OCI-LY3 (cell line): ENCODE results near the gene SCARB2.

Experiments used
- H2AFZ ChIP-seq: fragments of 200-600, 300-600 bp; shearing (Covaris generic); 2 replicates; pipeline ENCODE4 v1.6.0; 2014; ENCODE audit warnings: antibody characterized with exemption, low read depth, low read length
- H3K27ac ChIP-seq: fragments of 200-600, 300-600 bp; sonication (generic); 2 replicates; pipeline ENCODE4 v1.5.1; 2014; ENCODE audit warnings: mild to moderate bottlenecking, low read length, moderate library complexity, mixed read lengths
- H3K27me3 ChIP-seq: fragments of 200-600, 300-600 bp; sonication (generic); 2 replicates; pipeline ENCODE4 v1.6.1; 2014; ENCODE audit warnings: low read depth, low read length, mixed read lengths
- H3K36me3 ChIP-seq: fragments of 200-600, 300-600 bp; sonication (generic); replicated peaks from 2 replicates; pipeline ENCODE3; 2014; ENCODE audit warnings: low read depth, low read length, mixed read lengths
- H3K4me1 ChIP-seq: fragments of 300-600, 200-600 bp; sonication (generic); 2 replicates; pipeline ENCODE4 v1.6.1; 2014; ENCODE audit warnings: low read length, mixed read lengths
- H3K4me2 ChIP-seq: fragments of 200-600, 300-600 bp; sonication (generic); 2 replicates; pipeline ENCODE4 v1.6.1; 2014; ENCODE audit warnings: low read length, mixed read lengths
- H3K4me3 ChIP-seq: fragments of 300-600, 200-600 bp; sonication (generic); 2 replicates; pipeline ENCODE4 v1.5.1; 2014; ENCODE audit warnings: antibody characterized with exemption, mild to moderate bottlenecking, low read length, moderate library complexity
- H3K79me2 ChIP-seq: fragments of 300-600, 200-600 bp; shearing (Covaris generic); 2 replicates; pipeline ENCODE4 v1.6.1; 2014; ENCODE audit warnings: mild to moderate bottlenecking, low read length, mixed read lengths
- H3K9ac ChIP-seq: fragments of 300-600, 200-600 bp; shearing (Covaris generic); 2 replicates; pipeline ENCODE4 v1.6.0; 2014; ENCODE audit warnings: mild to moderate bottlenecking, low read length, moderate library complexity
- H3K9me3 ChIP-seq: fragments of 200-600, 300-600 bp; shearing (Covaris generic); 2 replicates; pipeline ENCODE4 v1.6.1; 2014; ENCODE audit warnings: low read length, mixed read lengths; ENCODE audit not compliant: insufficient read depth
- H4K20me1 ChIP-seq: fragments of 200-600, 300-600 bp; sonication (generic); 2 replicates; pipeline ENCODE4 v1.6.1; 2016; ENCODE audit warnings: low read length, mixed read lengths; ENCODE audit not compliant: insufficient read depth
- CTCF ChIP-seq: fragments of 200-600, 300-600 bp; sonication (generic); IDR thresholded peaks from 2 replicates; pipeline ENCODE4 v1.5.1; 2014; ENCODE audit warnings: antibody characterized with exemption, low read length, low read depth
- EZH2phosphoT487 ChIP-seq: fragments of 200-600 bp; shearing (Covaris generic); IDR thresholded peaks from 2 replicates; pipeline ENCODE4 v1.6.1; 2018; ENCODE audit warnings: antibody characterized with exemption, mixed run types, low read depth

SCARB2 gene

GRCh38 chr4:76148142-76148865 is 65.3 kb downstream of the SCARB2 start, which contains the start of gene NUP54:
Gene NUP54 (minus strand): TSS chr4:76148397. CDS start chr4:76148374, 23 bp downstream.
- no peak for TF ChIP-seq EZH2phosphoT487
- Histone ChIP-seq H3K36me3 (peaks cover 7% of the 10 kb centered on the region), H3K4me1 (peaks cover 20% of the 10 kb centered on the region), H3K9me3 (no peaks in the 10 kb centered on the region), H3K79me2 (peaks cover 57% of the 10 kb centered on the region), H3K4me2 (peak within 1 kb of the TSS; percentile 83), H3K4me3 (peak within 1 kb of the TSS; percentile 94), H4K20me1 (peaks cover 21% of the 10 kb centered on the region), H2AFZ (peak within 1 kb of the TSS; percentile 93), H3K27ac (peak within 1 kb of the TSS; percentile 67), H3K9ac (peak within 1 kb of the TSS; percentile 93), H3K27me3 (no peaks in the 10 kb centered on the region)

- Histone ChIP-seq H3K4me3 (peak overlapping the region; percentile 94), H3K36me3 (peaks cover 12% of the 10 kb centered on the region), H3K27me3 (no peaks in the 10 kb centered on the region), H3K9ac (peak overlapping the region; percentile 93), H3K4me1 (peaks cover 20% of the 10 kb centered on the region), H2AFZ (peak overlapping the region; percentile 77), H3K9me3 (no peaks in the 10 kb centered on the region), H4K20me1 (peaks cover 21% of the 10 kb centered on the region), H3K4me2 (peak overlapping the region; percentile 79), H3K27ac (peak overlapping the region; percentile 67), H3K79me2 (peaks cover 63% of the 10 kb centered on the region)
- TF ChIP-seq EZH2phosphoT487: no peak
- no peak for TF ChIP-seq CTCF
Observed at GRCh38 chr4:76147454-76148141, 66.0 kb downstream of the SCARB2 start.

GRCh38 chr4:76144546-76144945 is 69.1 kb downstream of the SCARB2 start:
- Histone ChIP-seq H3K27ac (no peak overlapping the region), H3K4me3 (no peak overlapping the region), H3K4me1 (peaks cover 19% of the 10 kb centered on the region), H3K36me3 (peaks cover 36% of the 10 kb centered on the region), H2AFZ (no peak overlapping the region), H3K9me3 (no peaks in the 10 kb centered on the region), H3K9ac (no peak overlapping the region), H3K4me2 (no peak overlapping the region), H4K20me1 (peaks cover 23% of the 10 kb centered on the region), H3K27me3 (no peaks in the 10 kb centered on the region), H3K79me2 (peaks cover 85% of the 10 kb centered on the region)
- TF ChIP-seq CTCF (no peak), EZH2phosphoT487 (no peak)

- Histone ChIP-seq H3K9ac (no peak overlapping the region), H3K27me3 (no peaks in the 10 kb centered on the region), H3K4me1 (peaks cover 5% of the 10 kb centered on the region), H3K4me2 (no peak overlapping the region), H3K79me2 (peaks cover 74% of the 10 kb centered on the region), H3K27ac (no peak overlapping the region), H4K20me1 (peaks cover 12% of the 10 kb centered on the region), H3K4me3 (no peak overlapping the region), H3K36me3 (peaks cover 55% of the 10 kb centered on the region), H2AFZ (no peak overlapping the region), H3K9me3 (no peaks in the 10 kb centered on the region)
- TF ChIP-seq CTCF (no peak), EZH2phosphoT487 (no peak)
Observed at GRCh38 chr4:76141241-76141640, 72.4 kb downstream of the SCARB2 start.
